ENCODE data around the gene NXPE4. TPM values are rescaled to one million over a fixed set of nuclear protein-coding genes. Genes with fewer than 3 reads are reported as not detected.

The NXPE4 gene
- total RNA-seq, 2 donors from 2014 or later, result not detected

DNA sequence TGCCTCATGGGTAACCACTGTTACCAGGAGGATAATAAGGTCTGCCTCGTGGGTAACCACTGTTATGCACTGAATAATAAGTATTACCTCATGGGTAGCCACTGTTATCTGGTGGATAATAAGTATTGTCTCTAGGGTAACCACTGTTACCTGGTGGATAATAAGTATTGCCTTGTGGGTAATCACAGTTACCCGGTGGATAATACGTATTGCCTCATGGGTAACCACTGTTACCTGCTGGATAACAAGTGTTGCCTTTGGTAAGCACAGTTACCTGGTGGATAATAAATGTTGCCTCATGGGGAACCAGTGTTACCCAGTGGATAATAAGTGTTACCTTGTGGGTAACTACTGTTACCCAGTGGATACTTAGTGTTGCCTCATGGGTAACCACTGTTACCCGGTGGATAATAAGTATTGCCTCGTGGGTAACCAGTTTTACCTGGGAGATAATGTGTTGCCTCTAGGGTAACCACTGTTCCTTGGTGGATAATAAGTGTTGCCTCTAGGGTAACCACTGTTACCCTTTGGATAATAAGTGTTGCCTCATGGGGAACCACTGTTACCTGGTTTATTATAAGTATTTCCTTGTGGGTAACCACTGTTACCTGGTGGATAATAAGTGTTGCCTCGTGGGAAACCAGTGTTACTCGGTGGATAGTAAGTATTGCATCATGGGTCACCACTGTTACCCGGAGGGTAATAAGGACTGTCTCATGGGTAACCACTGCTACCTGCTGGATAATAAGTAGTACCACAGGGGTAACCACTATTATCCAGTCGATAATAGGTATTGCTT, 10.6 kb upstream of the NXPE4 start:
- Mint-ChIP-seq H3K36me3 (ENCODE audit: low read depth) (no peaks in the 10 kb centered on the region), H3K4me3 (no peak overlapping the region), H3K9me3 (peaks cover 58% of the 10 kb centered on the region), H3K4me1 (no peaks in the 10 kb centered on the region), H3K27me3 (ENCODE audit: insufficient read depth) (no peaks in the 10 kb centered on the region), H3K27ac (no peak overlapping the region)
- peak; percentile 1 for DNase-seq
- Histone ChIP-seq H3K36me3 (ENCODE audit: control insufficient read depth, insufficient read depth, low read length) (no peaks in the 10 kb centered on the region), H3K27me3 (ENCODE audit: control insufficient read depth, insufficient read depth, low read length, poor library complexity, severe bottlenecking) (no peaks in the 10 kb centered on the region), H3K4me3 (ENCODE audit: low read length) (no peak overlapping the region), H3K4me1 (ENCODE audit: control insufficient read depth, insufficient read depth, low read length) (no peaks in the 10 kb centered on the region), H3K9me3 (ENCODE audit: control insufficient read depth, low read length) (peaks cover 83% of the 10 kb centered on the region), H3K27ac (ENCODE audit: low read depth, low read length) (no peak overlapping the region), H3K9ac (ENCODE audit: extremely low read depth, low read length, poor library complexity, severe bottlenecking) (no peak overlapping the region)
- TF ChIP-seq, protein P1, sequence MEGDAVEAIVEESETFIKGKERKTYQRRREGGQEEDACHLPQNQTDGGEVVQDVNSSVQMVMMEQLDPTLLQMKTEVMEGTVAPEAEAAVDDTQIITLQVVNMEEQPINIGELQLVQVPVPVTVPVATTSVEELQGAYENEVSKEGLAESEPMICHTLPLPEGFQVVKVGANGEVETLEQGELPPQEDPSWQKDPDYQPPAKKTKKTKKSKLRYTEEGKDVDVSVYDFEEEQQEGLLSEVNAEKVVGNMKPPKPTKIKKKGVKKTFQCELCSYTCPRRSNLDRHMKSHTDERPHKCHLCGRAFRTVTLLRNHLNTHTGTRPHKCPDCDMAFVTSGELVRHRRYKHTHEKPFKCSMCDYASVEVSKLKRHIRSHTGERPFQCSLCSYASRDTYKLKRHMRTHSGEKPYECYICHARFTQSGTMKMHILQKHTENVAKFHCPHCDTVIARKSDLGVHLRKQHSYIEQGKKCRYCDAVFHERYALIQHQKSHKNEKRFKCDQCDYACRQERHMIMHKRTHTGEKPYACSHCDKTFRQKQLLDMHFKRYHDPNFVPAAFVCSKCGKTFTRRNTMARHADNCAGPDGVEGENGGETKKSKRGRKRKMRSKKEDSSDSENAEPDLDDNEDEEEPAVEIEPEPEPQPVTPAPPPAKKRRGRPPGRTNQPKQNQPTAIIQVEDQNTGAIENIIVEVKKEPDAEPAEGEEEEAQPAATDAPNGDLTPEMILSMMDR (conservative IDR thresholded peaks at IDR 0.05), result no peak
- 92 to 96% methylated on average over 7 to 9 of the region's 9 CpGs for WGBS, 2 experiments (ENCODE audit: insufficient coverage in 1 of 2, insufficient read length in 1 of 2)

DNA sequence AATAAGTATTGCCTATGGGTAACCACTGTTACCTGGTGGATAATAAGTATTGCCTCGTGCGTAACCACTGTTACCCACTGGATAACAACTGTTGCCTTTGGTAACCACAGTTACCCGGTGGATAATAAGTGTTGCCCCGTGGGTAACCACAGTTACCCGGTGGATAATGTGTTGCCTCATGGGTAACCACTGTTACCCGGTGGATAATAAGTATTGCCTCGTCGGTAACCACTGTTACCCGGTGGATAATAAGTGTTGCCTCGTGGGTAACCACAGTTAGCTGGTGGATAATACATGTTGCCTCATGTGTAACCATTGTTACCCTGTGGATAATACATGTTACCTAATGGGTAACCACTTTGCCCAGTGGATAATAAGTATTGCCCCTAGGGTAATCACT, 9.8 kb upstream of the NXPE4 start:
- 93 to 96% methylated on average over 10 of the region's 10 CpGs for WGBS, 2 experiments (ENCODE audit: insufficient coverage in 1 of 2, insufficient read length in 1 of 2)
- H3K27ac ChIP-seq (ENCODE audit: low read depth, low read length), result no peak overlapping the region
- no peaks in the 10 kb centered on the region for H3K27me3 ChIP-seq (ENCODE audit: control insufficient read depth, insufficient read depth, low read length, poor library complexity, severe bottlenecking)
- no peaks in the 10 kb centered on the region for H3K4me1 ChIP-seq (ENCODE audit: control insufficient read depth, insufficient read depth, low read length)
- no peaks in the 10 kb centered on the region for H3K36me3 ChIP-seq (ENCODE audit: control insufficient read depth, insufficient read depth, low read length)
- H3K4me3 ChIP-seq (ENCODE audit: low read length), result no peak overlapping the region
- no peak overlapping the region for H3K9ac ChIP-seq (ENCODE audit: extremely low read depth, low read length, poor library complexity, severe bottlenecking)
- peak; percentile 4 for DNase-seq
- TF ChIP-seq, protein P1 (conservative IDR thresholded peaks at IDR 0.05), result no peak
- H3K4me3 Mint-ChIP-seq, result no peak overlapping the region
- no peak overlapping the region for H3K27ac Mint-ChIP-seq
- peaks cover 75% of the 10 kb centered on the region for H3K9me3 ChIP-seq (ENCODE audit: control insufficient read depth, low read length)
- H3K4me1 Mint-ChIP-seq, result no peaks in the 10 kb centered on the region
- no peaks in the 10 kb centered on the region for H3K27me3 Mint-ChIP-seq (ENCODE audit: insufficient read depth)
- no peaks in the 10 kb centered on the region for H3K36me3 Mint-ChIP-seq (ENCODE audit: low read depth)
- peaks cover 52% of the 10 kb centered on the region for H3K9me3 Mint-ChIP-seq

DNA sequence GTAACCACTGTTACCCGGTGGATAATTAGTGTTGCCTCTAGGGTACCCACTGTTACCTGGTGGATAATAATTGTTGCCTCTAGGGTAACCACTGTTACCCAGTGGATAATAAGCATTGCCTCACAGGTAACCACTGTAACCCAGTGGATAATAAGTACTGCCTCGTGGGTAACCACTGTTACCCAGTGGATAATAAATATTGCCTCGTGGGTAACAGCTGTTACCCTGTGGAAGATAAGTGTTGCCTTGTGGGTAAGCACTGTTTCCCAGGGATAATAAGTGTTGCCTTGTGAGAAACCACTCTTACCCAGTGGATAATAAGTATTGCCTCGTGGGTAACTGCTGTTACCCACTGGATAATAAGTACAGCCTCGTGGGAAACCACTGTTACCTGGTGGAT, 9.3 kb upstream of the NXPE4 start:
- H3K9me3 Mint-ChIP-seq, result peaks cover 47% of the 10 kb centered on the region
- no peak for DNase-seq
- TF ChIP-seq, protein P1 (conservative IDR thresholded peaks at IDR 0.05), result no peak
- Histone ChIP-seq H3K27ac (ENCODE audit: low read depth, low read length) (no peak overlapping the region), H3K27me3 (ENCODE audit: control insufficient read depth, insufficient read depth, low read length, poor library complexity, severe bottlenecking) (no peaks in the 10 kb centered on the region), H3K36me3 (ENCODE audit: control insufficient read depth, insufficient read depth, low read length) (no peaks in the 10 kb centered on the region), H3K9ac (ENCODE audit: extremely low read depth, low read length, poor library complexity, severe bottlenecking) (no peak overlapping the region), H3K9me3 (ENCODE audit: control insufficient read depth, low read length) (peaks cover 70% of the 10 kb centered on the region), H3K4me1 (ENCODE audit: control insufficient read depth, insufficient read depth, low read length) (no peaks in the 10 kb centered on the region), H3K4me3 (ENCODE audit: low read length) (no peak overlapping the region)
- no peaks in the 10 kb centered on the region for H3K27me3 Mint-ChIP-seq (ENCODE audit: insufficient read depth)
- H3K4me1 Mint-ChIP-seq, result no peaks in the 10 kb centered on the region
- H3K27ac Mint-ChIP-seq, result no peak overlapping the region
- H3K36me3 Mint-ChIP-seq (ENCODE audit: low read depth), result no peaks in the 10 kb centered on the region
- 82 to 88% methylated on average over 4 to 5 of the region's 5 CpGs for WGBS, 2 experiments (ENCODE audit: insufficient coverage in 1 of 2, insufficient read length in 1 of 2)
- H3K4me3 Mint-ChIP-seq, result no peak overlapping the region
